HepG2 (cell line): ENCODE results near the gene KCTD16. TPM values are rescaled to one million over a fixed set of nuclear protein-coding genes. Genes with fewer than 3 reads are reported as not detected.

Experiments
- ATAC-seq: fragments of 200-7000 bp; cut with Tn5 transposase; 3 replicates; pipeline ENCODE4 v1.9.1; 2020; ENCODE audit warnings: mild to moderate bottlenecking, moderate library complexity
- BruUV-seq: library from RNA; stranded (reverse); fragments of 400-500 nt; replicated peaks from 2 replicates; lab custom pipeline; 2021; lab: Mats Ljungman, UMichigan
- CTCF ChIA-PET: fragments of 300-600 bp; formaldehyde crosslinking; extraction: SDS; loops from one replicate; lab custom pipeline; 2021; ENCODE audit warnings: low total read pairs, inconsistent platforms, low intra/inter-chr PET ratio; lab: Yijun Ruan, JAX
- POLR2A ChIA-PET: fragments of 350-600 bp; sonication (Branson Sonifier 250); formaldehyde crosslinking; loops from one replicate; lab custom pipeline; 2020; ENCODE audit warnings: antibody characterized with exemption, inconsistent platforms; lab: Yijun Ruan, JAX
- DNase-seq: peaks from one replicate; pipeline ENCODE4 v3.0.0-alpha.2; 2015; ENCODE audit warnings: low spot score
- FAIRE-seq: peaks from 3 replicates; lab custom pipeline; 2011; peaks lifted over from hg19 to GRCh38; lab: Jason Lieb, UNC
- H2AFZ ChIP-seq: one replicate; pipeline ENCODE4 v1.6.1; 2011; ENCODE audit warnings: low read length, inconsistent platforms
- H3K27ac ChIP-seq: fragments of 300-600 bp; 3 replicates; pipeline ENCODE4 v1.8.0; 2011; ENCODE audit warnings: mixed run types, mild to moderate bottlenecking, mixed read lengths, low read length, inconsistent platforms; ENCODE audit not compliant: insufficient read depth; ENCODE audit errors: extremely low read length
- H3K27me3 ChIP-seq, 2 experiments: fragments of 200-600 bp in 1 of 2; 2 replicates in 1 of 2; 3 replicates in 1 of 2; pipeline versions ENCODE4 v1.6.0 to v1.8.0; 2011; ENCODE audit warnings: low read length in 2 of 2, mild to moderate bottlenecking in 2 of 2, moderate library complexity in 2 of 2, inconsistent platforms in 1 of 2; ENCODE audit not compliant: insufficient read depth in 2 of 2, control insufficient read depth in 1 of 2
- H3K36me3 ChIP-seq, 2 experiments: fragments of 200-600 bp in 1 of 2; replicated peaks in 1 of 2; 2 replicates in 1 of 2; 3 replicates in 1 of 2; pipeline versions ENCODE4 v1.5.1 to v1.8.0; 2011; ENCODE audit warnings: low read length in 2 of 2, inconsistent platforms in 1 of 2; ENCODE audit not compliant: insufficient read depth in 2 of 2, control insufficient read depth in 1 of 2
- H3K4me1 ChIP-seq: 2 replicates; pipeline ENCODE4 v1.5.1; 2012; ENCODE audit warnings: low read length, inconsistent platforms; ENCODE audit not compliant: insufficient read depth
- H3K4me2 ChIP-seq: 2 replicates; pipeline ENCODE4 v1.6.0; 2011; ENCODE audit warnings: low read depth, low read length, inconsistent platforms
- H3K4me3 ChIP-seq, 3 experiments: fragments of 200-600 bp in 1 of 3; sonication (generic), shearing (Covaris generic) in 1 of 3; replicated peaks in 1 of 3; 2 replicates each; pipeline ENCODE4 v1.5.1; 2011 to 2016; ENCODE audit warnings: low read length in 3 of 3, inconsistent platforms in 2 of 3, low read depth in 2 of 3, mild to moderate bottlenecking in 2 of 3, control low read depth in 1 of 3, mixed read lengths in 1 of 3; ENCODE audit not compliant: insufficient read depth in 1 of 3
- H3K79me2 ChIP-seq: one replicate; pipeline ENCODE4 v1.6.1; 2011; ENCODE audit warnings: low read length, inconsistent platforms; ENCODE audit not compliant: insufficient read depth
- H3K9ac ChIP-seq: 2 replicates; pipeline ENCODE4 v1.6.0; 2011; ENCODE audit warnings: mild to moderate bottlenecking, low read depth, low read length, inconsistent platforms; ENCODE audit not compliant: insufficient read depth
- H3K9me3 ChIP-seq: 2 replicates; pipeline ENCODE4 v1.5.1; 2012; ENCODE audit warnings: mild to moderate bottlenecking, low read length
- H4K20me1 ChIP-seq: 2 replicates; pipeline ENCODE4 v1.6.0; 2011; ENCODE audit warnings: inconsistent platforms, mild to moderate bottlenecking, low read length, moderate library complexity; ENCODE audit not compliant: insufficient read depth
- AGO2 ChIP-seq: fragments of 200-400 bp; formaldehyde crosslinking; optimal IDR thresholded peaks from 2 replicates; pipeline ENCODE3; 2017; ENCODE audit warnings: mild to moderate bottlenecking, low read depth, low read length, moderate library complexity
- CEBPG ChIP-seq: IDR thresholded peaks from 2 replicates; pipeline ENCODE4 v1.6.1; 2016
- CHD2 ChIP-seq: IDR thresholded peaks from 2 replicates; pipeline ENCODE4 v1.6.1; 2011; ENCODE audit warnings: low read depth, low read length, improper control_type of control experiment
- CREB1 ChIP-seq, 2 experiments: fragments of 450-650 bp in 1 of 2; IDR thresholded peaks; 2 replicates each; pipeline ENCODE4 v1.6.1; 2016 to 2017; ENCODE audit warnings: control low read depth in 1 of 2, mild to moderate bottlenecking in 1 of 2, missing compliant biosample characterization in 1 of 2, missing genetic modification characterization in 1 of 2
- HOXA3 ChIP-seq: sonication (generic); formaldehyde crosslinking; IDR thresholded peaks from 2 replicates; pipeline ENCODE4 v1.5.0; 2020; ENCODE audit warnings: missing genetic modification reagents
- IRF2 ChIP-seq: IDR thresholded peaks from 2 replicates; pipeline ENCODE4 v1.6.1; 2018; ENCODE audit warnings: missing genetic modification reagents, missing compliant biosample characterization
- MAFK ChIP-seq, 2 experiments: IDR thresholded peaks in 1 of 2; conservative IDR thresholded peaks in 1 of 2; 2 replicates each; pipeline ENCODE4 v1.6.1; 2011; ENCODE audit warnings: improper control_type of control experiment in 2 of 2, low read length in 2 of 2
- MTF1 ChIP-seq: sonication (generic); formaldehyde crosslinking; IDR thresholded peaks from 2 replicates; pipeline ENCODE4 v1.5.0; 2020; ENCODE audit warnings: missing genetic modification reagents
- NFIC ChIP-seq: IDR thresholded peaks from 2 replicates; pipeline ENCODE4 v1.6.1; 2012; ENCODE audit warnings: mild to moderate bottlenecking, low read length, inconsistent platforms
- NR3C1 ChIP-seq: sonication (generic); formaldehyde crosslinking; IDR thresholded peaks from 2 replicates; pipeline ENCODE4 v1.4.0; 2020; ENCODE audit warnings: missing genetic modification reagents
- RXRB ChIP-seq: IDR thresholded peaks from 2 replicates; pipeline ENCODE4 v1.6.1; 2016; ENCODE audit warnings: borderline replicate concordance, missing genetic modification reagents, missing compliant biosample characterization
- STAG1 ChIP-seq: sonication (generic); formaldehyde crosslinking; IDR thresholded peaks from 2 replicates; pipeline ENCODE4 v1.4.0; 2020; ENCODE audit warnings: missing genetic modification reagents
- ZFP62 ChIP-seq: sonication (generic); formaldehyde crosslinking; IDR thresholded peaks from 2 replicates; pipeline ENCODE4 v1.4.0; 2020; ENCODE audit warnings: missing genetic modification reagents
- ZNF563 ChIP-seq: sonication (generic); formaldehyde crosslinking; IDR thresholded peaks from 2 replicates; pipeline ENCODE4 v1.8.0; 2022; ENCODE audit warnings: mild to moderate bottlenecking, moderate library complexity, missing genetic modification reagents
- ZNF839 ChIP-seq: sonication (generic); formaldehyde crosslinking; IDR thresholded peaks from 2 replicates; pipeline ENCODE4 v1.4.0; 2020; ENCODE audit warnings: missing genetic modification reagents, mild to moderate bottlenecking, borderline replicate concordance
- WGBS: methylation state at CpG from one replicate; pipeline ENCODE4 v1.1.6; 2017; ENCODE audit warnings: low lambda C conversion rate; 5-methylcytosine and 5-hydroxymethylcytosine counted together
- in situ Hi-C: cut with HindIII; loops from 2 replicates; pipeline ENCODE4 v1.10.0; 2017; ENCODE audit warnings: low pct_unique_long_range_greater_than_20kb; ENCODE audit not compliant: extremely low pct_ligation_motif_present
- intact Hi-C: fragments of 100-400 bp; cut with micrococcal nuclease; formaldehyde crosslinking; loops from one replicate; pipeline ENCODE4 v1.10.0; 2022; ENCODE audit not compliant: unreplicated experiment
- polyA plus RNA-seq, 8 experiments: library from polyadenylated mRNA; depleted of rRNA in 3 of 8; stranded (reverse) in 7 of 8; unstranded in 1 of 8; fragments of >200 nt; fragmentation: Illumina TruSeq in 4 of 8; extraction: Trizol in 4 of 8; gene quantifications; 2 replicates each; pipeline versions ENCODE4 v1.2.1 to v1.2.3, GENCODE V29; 2011 to 2016; ENCODE audit warnings: low read depth in 4 of 8, missing spikeins in 1 of 8, mixed read lengths in 1 of 8; ENCODE audit not compliant: insufficient read depth in 1 of 8
- total RNA-seq, 5 experiments: library from RNA; depleted of rRNA; stranded (reverse); fragments of >200 nt; fragmentation: Illumina TruSeq; extraction: Trizol; gene quantifications; 2 replicates each; pipeline ENCODE4 v1.2.3, GENCODE V29; 2016; ENCODE audit warnings: low read depth in 1 of 5
- TF ChIP-seq, protein P1 (sequence below): sonication (generic); formaldehyde crosslinking; IDR thresholded peaks from 2 replicates; pipeline ENCODE4 v1.8.1; 2023; ENCODE audit warnings: missing genetic modification reagents, mild to moderate bottlenecking, borderline replicate concordance
- TF ChIP-seq, protein P2 (sequence below): sonication (generic); formaldehyde crosslinking; IDR thresholded peaks from 2 replicates; pipeline ENCODE4 v1.4.0; 2020; ENCODE audit warnings: mild to moderate bottlenecking, low read depth, missing genetic modification reagents
- TF ChIP-seq, protein P3 (sequence below): sonication (generic); formaldehyde crosslinking; IDR thresholded peaks from 2 replicates; pipeline ENCODE4 v1.5.0; 2020; ENCODE audit warnings: mild to moderate bottlenecking, missing genetic modification reagents, borderline replicate concordance

KCTD16 gene
- total and polyA plus RNA-seq, 2 of the 13 experiments (the other 11 are each of a cell fraction or from before 2014, with no cell fraction given) = 0.02 to 0.09 TPM

DNA sequence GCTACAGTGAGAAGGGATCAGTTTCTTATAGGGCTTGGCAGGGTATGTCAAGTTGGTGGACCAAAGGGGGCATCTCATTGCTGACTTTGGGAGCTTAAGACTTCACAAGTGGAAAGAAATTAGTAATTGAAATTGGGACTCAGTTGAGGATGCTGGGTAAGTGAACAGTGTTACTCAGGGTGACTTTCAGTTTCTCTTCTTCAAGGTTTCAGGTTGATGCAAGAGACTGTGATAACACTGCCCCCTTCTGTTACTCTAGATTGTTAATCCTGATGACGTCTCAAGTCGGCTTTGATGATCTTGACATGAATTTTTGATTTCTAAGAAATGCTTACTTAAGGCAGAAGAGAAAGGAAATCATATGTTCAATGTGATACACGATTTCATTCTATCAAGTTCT is 21.3 kb downstream of the KCTD16 start:
- ChIA-PET CTCF (no interaction called here), POLR2A (no interaction called here)
- 2% methylated on average over 3 of the region's 3 CpGs for WGBS
- no peak overlapping the region for H3K9ac ChIP-seq
- H3K4me1 ChIP-seq = no peaks in the 10 kb centered on the region
- H3K9me3 ChIP-seq = no peaks in the 10 kb centered on the region
- FAIRE-seq = peak; percentile 15
- peak overlapping the region; percentile 66 for H3K4me2 ChIP-seq
- H3K36me3 ChIP-seq = no peaks in the 10 kb centered on the region
- no peak overlapping the region for H3K27ac ChIP-seq
- in situ Hi-C loops (no loop called here), intact Hi-C loops (no loop called here)
- peak overlapping the region; percentile 87 for H2AFZ ChIP-seq
- peak; percentile 42 for DNase-seq
- no peaks in the 10 kb centered on the region for H4K20me1 ChIP-seq
- H3K79me2 ChIP-seq = no peaks in the 10 kb centered on the region
- peak overlapping the region; percentile 42 to 62 (median 44); a peak in 5 of 6 replicates for H3K4me3 ChIP-seq
- H3K27me3 ChIP-seq = no peaks in the 10 kb centered on the region
- BruUV-seq = no TSS peak
- ATAC-seq = peak; percentile 76
- TF ChIP-seq MTF1 (no peak), HOXA3 (no peak), STAG1 (CRISPR knock-in tag) (peak; percentile 23; the same call in 1 of the 2 replicates), IRF2 (CRISPR knock-in tag) (peak; percentile 73), CEBPG (peak; percentile 25; the same call in 1 of the 2 replicates), ZNF839 (CRISPR knock-in tag) (no peak), RXRB (CRISPR knock-in tag) (no peak), CREB1 (IDR thresholded peaks at IDR 0.05) (0 out of 2 replicates have a peak, but pooled peaks have one; percentile 35), CREB1 (CRISPR knock-in tag; IDR thresholded peaks at IDR 0.05) (peak; percentile 43; the same call in 1 of the 2 replicates), AGO2 (no peak), CHD2 (no peak), ZFP62 (CRISPR knock-in tag) (no peak), ZNF563 (no peak), MAFK (conservative IDR thresholded peaks at IDR 0.05 in 1 of 2, IDR thresholded peaks at IDR 0.05 in 1 of 2; ENCODE audit: low read length in 2 of 2) (no peak), NFIC (no peak), NR3C1 (no peak)
- TF ChIP-seq, protein P1, sequence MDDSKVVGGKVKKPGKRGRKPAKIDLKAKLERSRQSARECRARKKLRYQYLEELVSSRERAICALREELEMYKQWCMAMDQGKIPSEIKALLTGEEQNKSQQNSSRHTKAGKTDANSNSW (CRISPR knock-in tag) = no peak
- TF ChIP-seq, protein P2, sequence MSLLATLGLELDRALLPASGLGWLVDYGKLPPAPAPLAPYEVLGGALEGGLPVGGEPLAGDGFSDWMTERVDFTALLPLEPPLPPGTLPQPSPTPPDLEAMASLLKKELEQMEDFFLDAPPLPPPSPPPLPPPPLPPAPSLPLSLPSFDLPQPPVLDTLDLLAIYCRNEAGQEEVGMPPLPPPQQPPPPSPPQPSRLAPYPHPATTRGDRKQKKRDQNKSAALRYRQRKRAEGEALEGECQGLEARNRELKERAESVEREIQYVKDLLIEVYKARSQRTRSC (CRISPR knock-in tag) = no peak
- TF ChIP-seq, protein P3, sequence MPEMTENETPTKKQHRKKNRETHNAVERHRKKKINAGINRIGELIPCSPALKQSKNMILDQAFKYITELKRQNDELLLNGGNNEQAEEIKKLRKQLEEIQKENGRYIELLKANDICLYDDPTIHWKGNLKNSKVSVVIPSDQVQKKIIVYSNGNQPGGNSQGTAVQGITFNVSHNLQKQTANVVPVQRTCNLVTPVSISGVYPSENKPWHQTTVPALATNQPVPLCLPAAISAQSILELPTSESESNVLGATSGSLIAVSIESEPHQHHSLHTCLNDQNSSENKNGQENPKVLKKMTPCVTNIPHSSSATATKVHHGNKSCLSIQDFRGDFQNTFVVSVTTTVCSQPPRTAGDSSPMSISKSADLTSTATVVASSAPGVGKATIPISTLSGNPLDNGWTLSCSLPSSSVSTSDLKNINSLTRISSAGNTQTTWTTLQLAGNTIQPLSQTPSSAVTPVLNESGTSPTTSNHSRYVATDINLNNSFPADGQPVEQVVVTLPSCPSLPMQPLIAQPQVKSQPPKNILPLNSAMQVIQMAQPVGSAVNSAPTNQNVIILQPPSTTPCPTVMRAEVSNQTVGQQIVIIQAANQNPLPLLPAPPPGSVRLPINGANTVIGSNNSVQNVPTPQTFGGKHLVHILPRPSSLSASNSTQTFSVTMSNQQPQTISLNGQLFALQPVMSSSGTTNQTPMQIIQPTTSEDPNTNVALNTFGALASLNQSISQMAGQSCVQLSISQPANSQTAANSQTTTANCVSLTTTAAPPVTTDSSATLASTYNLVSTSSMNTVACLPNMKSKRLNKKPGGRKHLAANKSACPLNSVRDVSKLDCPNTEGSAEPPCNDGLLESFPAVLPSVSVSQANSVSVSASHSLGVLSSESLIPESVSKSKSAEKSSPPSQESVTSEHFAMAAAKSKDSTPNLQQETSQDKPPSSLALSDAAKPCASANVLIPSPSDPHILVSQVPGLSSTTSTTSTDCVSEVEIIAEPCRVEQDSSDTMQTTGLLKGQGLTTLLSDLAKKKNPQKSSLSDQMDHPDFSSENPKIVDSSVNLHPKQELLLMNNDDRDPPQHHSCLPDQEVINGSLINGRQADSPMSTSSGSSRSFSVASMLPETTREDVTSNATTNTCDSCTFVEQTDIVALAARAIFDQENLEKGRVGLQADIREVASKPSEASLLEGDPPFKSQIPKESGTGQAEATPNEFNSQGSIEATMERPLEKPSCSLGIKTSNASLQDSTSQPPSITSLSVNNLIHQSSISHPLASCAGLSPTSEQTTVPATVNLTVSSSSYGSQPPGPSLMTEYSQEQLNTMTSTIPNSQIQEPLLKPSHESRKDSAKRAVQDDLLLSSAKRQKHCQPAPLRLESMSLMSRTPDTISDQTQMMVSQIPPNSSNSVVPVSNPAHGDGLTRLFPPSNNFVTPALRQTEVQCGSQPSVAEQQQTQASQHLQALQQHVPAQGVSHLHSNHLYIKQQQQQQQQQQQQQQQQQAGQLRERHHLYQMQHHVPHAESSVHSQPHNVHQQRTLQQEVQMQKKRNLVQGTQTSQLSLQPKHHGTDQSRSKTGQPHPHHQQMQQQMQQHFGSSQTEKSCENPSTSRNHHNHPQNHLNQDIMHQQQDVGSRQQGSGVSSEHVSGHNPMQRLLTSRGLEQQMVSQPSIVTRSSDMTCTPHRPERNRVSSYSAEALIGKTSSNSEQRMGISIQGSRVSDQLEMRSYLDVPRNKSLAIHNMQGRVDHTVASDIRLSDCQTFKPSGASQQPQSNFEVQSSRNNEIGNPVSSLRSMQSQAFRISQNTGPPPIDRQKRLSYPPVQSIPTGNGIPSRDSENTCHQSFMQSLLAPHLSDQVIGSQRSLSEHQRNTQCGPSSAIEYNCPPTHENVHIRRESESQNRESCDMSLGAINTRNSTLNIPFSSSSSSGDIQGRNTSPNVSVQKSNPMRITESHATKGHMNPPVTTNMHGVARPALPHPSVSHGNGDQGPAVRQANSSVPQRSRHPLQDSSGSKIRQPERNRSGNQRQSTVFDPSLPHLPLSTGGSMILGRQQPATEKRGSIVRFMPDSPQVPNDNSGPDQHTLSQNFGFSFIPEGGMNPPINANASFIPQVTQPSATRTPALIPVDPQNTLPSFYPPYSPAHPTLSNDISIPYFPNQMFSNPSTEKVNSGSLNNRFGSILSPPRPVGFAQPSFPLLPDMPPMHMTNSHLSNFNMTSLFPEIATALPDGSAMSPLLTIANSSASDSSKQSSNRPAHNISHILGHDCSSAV (CRISPR knock-in tag) = no peak
